Measurements from ENCODE around the gene ZC3HAV1.
"Not testable (repeated sequence)": the region's sequence is repeated elsewhere in the genome, so short reads cannot be mapped to it uniquely, and the experiment has no call there.

Gene ZC3HAV1

DNA sequence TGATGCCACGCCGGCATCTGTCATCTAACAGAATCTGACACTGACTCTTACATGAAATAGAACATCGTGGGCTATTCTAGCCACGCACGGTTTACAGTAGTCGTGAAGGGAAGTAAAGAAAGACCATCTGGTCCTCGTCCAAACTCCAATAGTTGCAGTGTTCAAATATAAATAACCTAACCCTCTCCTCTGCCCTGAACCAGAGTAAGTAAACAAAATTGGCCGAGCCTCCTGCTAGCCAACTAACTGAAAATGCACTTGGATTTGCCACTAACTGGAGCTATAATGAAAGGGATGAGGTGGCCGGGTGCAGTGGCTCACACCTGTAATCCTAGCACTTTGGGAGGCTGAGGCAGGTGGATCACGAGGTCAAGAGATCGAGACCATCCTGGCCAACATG is 44.2 kb downstream of the ZC3HAV1 start:
- H3K4me3 ChIP-seq (ENCODE audit: low read length): no peak overlapping the region

DNA sequence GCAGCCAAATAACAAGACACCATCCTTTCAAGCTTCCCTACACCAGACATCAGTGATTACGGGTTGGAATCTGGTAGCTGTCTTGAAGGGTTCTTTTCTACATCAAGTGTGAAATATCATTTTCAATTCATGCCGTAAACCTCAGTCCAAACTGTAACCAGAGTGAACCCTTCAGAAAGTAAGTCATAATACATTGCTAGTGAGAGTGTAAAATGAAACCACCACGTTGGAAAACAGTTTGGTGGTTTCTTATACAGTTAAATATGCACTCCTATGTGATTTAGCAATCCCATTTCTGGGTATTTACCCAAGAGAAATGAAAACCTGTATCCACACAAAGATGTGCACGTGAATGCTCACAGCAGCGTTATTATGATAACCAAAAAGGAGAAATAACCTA is 48.1 kb downstream of the ZC3HAV1 start:
- H3K4me3 ChIP-seq (ENCODE audit: low read length): no peak overlapping the region
- DNase-seq (ENCODE audit: low read depth, low spot score): no peak

More for the DNA sequence above, 44.2 kb downstream of the ZC3HAV1 start:
- no peak for DNase-seq (ENCODE audit: low read depth, low spot score)

DNA sequence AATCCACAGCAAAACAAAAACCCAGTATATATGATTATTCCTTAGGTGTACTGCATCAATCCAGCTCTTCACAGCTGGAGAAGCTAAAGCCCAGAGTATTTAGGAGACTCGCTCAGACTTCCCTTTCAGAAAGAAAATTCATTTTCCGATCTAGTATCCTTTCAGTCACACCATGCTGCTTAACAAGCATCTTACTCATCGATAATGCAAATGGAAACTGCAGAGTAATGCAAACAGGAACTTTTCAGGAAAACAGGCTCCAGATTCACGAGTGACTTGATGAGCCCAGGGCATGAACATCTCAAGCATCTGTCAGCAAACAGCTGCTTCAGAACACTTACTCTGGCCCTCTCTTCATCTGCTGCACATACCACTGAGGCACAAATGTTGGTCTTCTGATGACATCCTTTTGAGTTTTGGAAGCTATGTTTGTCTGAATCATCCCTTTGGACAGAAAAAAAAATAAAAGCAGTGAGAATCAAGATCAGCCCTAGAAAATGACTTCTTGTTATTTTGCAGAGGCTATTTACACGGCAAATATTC is 48.8 kb downstream of the ZC3HAV1 start:
- DNase-seq (ENCODE audit: low read depth, low spot score): no peak
- no peak overlapping the region for H3K4me3 ChIP-seq (ENCODE audit: low read length)

DNA sequence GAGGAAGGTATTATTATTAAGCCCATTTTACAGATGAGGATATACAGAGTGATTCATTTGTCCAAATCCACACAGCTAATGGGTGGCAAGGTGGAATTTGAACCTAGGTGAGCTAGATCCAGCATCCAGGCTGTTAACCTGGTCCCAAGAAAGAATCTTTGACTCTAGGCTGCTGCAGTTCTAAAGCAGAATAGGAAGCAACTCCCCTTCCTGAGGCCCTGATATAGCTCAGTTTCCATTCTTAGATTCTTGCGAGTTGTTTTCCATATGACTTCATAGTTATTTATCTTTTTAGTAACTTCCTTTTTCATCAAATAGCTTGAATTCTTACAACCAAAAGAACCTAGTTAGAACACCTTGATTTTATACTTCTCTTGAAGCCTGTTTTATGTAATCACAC is 49.6 kb downstream of the ZC3HAV1 start:
- no peak overlapping the region for H3K4me3 ChIP-seq (ENCODE audit: low read length)
- no peak for DNase-seq (ENCODE audit: low read depth, low spot score)

DNA sequence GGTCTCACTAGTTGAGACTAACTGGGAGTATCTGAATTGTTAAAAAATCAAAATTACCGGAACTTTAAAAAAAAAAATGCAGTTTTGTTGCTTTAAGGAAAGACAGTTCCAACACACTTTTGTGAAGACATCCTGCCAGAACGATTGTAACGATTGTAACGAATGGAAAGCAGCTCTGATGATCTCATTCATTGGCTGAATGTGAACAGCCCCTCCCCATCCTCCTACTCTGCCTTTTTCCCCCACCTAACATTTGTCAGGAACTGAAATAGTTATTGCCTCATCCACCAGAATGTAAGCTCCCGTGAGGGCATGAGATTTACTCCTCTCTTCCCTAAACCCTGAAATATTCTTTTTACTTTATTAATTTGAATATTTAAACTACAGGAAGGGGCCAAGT is 50.6 kb downstream of the ZC3HAV1 start:
- no peak for DNase-seq (ENCODE audit: low read depth, low spot score)
- H3K4me3 ChIP-seq (ENCODE audit: low read length): no peak overlapping the region

DNA sequence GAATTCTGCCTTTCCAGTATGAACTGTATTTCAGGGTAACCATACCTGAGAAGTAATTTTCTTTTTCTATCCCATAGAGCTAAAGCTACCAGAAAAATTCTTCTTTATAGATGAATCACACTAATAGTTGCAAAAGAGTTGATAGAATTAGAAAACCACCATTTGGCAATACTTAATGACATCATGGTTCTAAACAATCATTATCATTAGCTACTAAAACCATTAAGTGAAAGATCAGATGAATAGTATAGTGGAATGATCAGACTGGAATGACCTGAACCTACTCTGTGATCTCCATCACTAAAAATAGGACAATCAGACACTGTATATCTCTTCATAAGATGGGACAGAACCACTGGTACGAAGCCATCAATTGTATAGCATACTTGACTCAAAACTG is 53.8 kb downstream of the ZC3HAV1 start:
- no peak overlapping the region for H3K4me3 ChIP-seq (ENCODE audit: low read length)
- DNase-seq (ENCODE audit: low read depth, low spot score): no peak

DNA sequence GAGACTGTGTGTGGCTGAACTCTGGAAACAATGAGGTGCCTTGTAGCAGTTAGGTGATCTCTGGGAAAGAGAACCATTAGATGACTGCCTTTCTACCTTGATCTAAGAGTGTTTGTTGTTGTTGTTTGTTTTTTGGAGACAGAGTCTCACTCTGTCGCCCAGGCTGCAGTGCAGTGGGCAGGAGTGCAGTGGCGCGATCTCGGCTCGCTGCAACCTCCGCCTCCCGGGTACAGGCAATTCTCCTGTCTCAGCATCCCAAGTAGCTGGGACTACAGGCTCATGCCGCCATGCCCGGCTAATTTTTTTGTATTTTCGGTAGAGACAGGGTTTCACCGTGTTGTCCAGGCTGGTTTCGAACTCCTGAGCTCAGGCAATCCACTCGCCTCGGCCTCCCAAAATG is 54.9 kb downstream of the ZC3HAV1 start:
- not testable (repeated sequence) for DNase-seq (ENCODE audit: low read depth, low spot score); H3K4me3 ChIP-seq (ENCODE audit: low read length)

DNA sequence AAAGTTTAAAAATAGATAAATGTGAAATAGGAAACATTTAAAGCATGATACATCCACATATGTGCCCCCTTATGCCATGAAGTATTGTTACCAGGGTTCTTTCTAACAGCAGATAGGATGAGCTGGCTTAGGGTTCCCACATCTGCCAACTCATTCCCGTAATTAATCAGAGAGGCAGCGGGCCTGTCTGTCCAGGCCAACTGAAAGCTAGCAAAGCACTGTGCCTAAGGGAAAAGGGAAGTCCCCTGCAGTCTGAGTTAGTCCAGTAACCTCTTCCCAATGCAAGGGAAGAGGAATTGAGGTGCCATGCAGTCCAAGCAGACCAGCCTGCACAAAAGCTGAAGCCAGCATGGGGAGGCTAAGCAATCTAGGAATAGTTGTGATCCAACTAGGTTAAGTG is 55.4 kb downstream of the ZC3HAV1 start:
- DNase-seq (ENCODE audit: low read depth, low spot score): no peak

DNA sequence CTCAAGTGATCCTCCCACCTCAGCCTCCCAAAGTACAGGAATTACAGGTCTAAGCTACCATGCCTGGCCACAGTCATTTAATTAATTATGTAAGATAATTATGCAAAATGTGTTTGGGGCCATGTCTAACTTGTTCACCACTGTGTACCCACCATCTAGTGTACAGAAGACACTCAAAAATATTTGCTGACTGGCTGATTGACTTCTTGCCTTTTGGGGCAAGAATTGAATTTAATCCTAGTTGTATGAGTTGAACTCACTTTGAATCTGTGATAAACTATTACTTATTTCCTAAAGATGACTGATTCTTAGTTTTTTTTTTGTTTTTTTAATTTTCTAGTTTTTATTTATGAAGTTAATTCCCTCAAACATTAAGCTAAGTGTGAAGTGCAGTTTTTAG is 57.9 kb downstream of the ZC3HAV1 start:
- no peak overlapping the region for H3K4me3 ChIP-seq (ENCODE audit: low read length)
- DNase-seq (ENCODE audit: low read depth, low spot score): no peak

More for the DNA sequence above, 55.4 kb downstream of the ZC3HAV1 start:
- no peak overlapping the region for H3K4me3 ChIP-seq (ENCODE audit: low read length)

DNA sequence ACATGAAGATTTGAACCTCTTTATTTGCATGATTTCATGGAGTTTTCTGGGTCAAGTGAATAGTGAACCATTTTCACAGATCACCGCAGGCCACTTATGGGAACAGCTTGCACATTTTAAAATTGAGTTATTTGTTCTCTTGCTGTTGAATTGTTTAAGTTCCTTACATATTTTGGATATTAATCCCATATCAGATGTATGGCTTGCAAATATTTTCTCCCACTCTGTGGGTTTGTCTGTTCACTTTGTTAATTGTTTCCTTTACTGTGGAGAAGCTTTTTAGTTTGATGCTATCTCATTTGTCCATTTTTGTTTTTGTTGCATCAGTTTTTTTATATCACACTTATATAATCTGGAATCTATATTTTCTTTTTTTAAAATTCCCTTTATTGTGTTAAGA is 59.6 kb downstream of the ZC3HAV1 start:
- no peak for DNase-seq (ENCODE audit: low read depth, low spot score)
- no peak overlapping the region for H3K4me3 ChIP-seq (ENCODE audit: low read length)

DNA sequence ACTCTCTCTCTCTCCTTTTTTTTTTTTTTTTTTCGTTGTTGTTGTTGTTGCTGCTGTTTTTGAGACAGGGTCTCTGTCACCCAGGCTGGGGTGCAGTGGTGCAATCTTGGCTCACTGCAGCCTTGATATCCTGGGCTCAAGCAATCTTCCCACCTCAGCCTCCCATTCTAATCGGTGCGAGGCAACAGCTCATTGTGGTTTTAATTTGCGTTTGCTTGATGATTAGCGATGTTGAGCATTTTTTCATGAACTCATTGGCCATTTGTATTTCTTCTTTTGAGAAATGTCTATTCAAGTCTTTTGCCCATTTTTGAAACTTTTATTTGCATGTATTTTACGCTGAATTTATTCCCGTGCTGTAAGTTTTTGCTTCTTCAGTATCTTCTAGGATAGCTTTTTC is 60.4 kb downstream of the ZC3HAV1 start:
- DNase-seq (ENCODE audit: low read depth, low spot score): no peak
- H3K4me3 ChIP-seq (ENCODE audit: low read length): no peak overlapping the region

DNA sequence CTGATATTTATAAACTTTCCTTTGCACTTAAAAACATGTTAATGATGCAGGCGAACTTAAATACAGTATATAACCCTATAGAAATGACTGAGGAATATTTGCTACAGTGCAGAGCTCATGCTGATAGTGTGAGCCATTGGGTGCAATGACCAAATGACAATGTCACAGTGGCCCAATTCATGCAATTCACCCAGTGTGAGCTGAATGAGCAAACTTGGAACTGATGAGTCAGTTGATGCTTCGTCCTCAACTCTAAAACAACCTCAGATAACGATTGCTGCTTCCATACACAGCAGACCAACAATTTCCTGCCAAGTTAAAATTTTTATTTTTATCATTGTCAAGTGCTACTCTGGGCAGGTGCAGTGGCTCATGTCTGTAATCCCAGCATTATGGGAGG is 61.5 kb downstream of the ZC3HAV1 start:
- DNase-seq (ENCODE audit: low read depth, low spot score): no peak
- no peak overlapping the region for H3K4me3 ChIP-seq (ENCODE audit: low read length)

DNA sequence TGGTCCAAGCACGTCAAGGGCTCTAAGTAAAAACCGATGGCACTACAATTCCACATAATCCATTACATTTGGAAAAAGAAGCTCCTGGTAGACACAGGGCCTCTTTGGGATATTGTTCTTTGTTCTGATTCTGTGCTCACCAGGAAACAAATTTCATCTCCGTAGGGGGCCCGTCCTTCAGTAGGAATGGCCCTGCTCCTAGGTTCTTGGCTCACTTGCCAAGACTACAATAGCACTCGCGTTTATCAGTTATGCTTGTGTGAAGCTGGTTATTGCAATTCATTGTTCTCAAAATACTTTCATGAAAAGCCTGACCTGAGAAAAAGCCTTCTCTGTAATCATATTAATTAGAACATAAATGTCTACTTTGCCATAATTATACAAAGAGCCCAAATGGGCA is 63.4 kb downstream of the ZC3HAV1 start:
- no peak for DNase-seq (ENCODE audit: low read depth, low spot score)
- H3K4me3 ChIP-seq (ENCODE audit: low read length): no peak overlapping the region

DNA sequence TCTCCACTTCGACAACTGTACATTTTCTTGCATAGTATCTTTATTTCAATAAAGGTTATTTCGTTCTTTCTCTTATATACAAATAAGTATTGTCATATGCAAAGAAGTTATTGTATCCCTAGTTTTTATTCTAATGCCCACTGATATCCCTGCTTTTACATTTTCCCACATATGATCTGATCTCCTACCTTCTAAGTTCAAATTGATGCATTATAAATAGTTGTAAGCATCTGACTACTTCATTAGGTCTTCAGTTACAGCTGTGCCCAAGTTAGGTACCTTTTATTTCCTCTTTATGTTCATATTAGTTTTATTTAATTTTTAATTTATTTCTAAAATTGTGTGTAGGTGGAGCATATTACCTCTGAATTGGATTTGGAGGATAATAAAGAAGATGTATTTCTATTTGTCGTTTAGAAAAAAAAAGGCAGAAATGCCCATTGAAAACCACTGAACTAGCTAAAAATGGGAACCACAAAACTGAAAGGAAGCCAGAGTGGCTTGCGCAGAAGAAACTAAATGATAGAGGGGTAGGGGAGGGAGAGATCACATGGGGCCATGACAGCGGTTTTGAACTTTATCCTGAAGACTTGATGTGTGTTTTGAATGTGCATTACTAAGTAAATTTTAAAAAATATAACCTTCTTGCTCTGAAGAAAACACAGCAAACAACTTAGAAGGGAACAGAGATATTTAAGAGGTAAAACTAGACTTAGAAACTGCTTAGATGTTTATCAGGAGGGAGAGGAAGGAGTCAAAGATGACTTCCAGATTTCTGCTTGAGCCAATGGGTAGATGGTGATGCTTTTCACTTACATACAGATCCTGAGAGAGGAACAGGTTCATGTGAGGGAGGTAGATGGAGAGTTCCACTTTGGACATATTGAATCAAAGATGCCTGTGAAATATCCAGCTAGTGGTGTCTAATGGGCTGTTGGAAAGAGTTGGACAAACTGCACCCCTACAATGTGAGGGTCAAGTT is 64.4 kb downstream of the ZC3HAV1 start:
- no peak overlapping the region for H3K4me3 ChIP-seq (ENCODE audit: low read length)
- DNase-seq (ENCODE audit: low read depth, low spot score): peak; percentile 64

DNA sequence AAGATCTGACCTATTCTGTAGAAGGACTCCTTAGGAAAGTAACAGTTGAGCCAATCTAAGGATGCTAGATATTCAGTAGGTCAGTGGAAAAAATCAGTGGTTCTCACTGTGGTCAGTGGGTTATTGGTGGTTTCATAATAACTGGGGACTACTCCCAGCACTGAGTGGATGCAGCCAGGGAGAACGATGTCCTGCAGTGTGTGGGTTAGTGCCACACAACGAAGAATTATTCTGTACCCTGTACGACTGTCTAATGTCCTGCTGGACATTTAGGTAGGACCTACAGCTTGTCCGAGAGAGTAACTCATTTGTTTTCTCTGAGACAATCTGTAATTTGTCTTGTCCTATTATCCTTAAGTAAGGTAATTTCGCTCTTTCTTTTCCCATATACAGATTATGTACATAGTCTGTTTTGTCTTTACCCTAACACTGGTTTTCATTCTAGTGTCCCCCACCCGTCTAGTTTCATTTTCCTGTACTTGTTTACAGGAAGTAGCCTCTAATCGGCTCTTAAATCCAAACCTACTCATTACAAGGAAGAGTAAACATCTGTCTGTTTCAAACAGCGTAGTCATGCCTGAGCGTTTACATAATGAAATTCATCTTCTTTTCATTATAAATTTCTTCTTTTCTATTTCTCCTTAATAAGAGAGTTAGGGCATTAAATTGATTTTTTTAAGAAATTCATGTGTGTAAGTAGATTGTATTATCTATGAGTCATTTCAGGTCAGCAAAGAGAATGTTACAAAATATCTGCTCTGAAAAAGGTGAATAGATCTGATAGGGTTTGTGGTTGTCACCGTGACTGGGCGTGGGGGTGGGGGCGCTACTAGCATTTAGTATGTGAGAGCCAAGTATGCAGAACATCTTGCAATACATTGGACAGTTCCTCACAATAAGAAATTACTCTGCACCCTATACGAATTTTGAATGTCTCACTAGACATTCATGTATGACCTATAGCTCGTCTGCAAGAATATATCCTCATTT is 65.4 kb downstream of the ZC3HAV1 start:
- no peak overlapping the region for H3K4me3 ChIP-seq (ENCODE audit: low read length)

DNA sequence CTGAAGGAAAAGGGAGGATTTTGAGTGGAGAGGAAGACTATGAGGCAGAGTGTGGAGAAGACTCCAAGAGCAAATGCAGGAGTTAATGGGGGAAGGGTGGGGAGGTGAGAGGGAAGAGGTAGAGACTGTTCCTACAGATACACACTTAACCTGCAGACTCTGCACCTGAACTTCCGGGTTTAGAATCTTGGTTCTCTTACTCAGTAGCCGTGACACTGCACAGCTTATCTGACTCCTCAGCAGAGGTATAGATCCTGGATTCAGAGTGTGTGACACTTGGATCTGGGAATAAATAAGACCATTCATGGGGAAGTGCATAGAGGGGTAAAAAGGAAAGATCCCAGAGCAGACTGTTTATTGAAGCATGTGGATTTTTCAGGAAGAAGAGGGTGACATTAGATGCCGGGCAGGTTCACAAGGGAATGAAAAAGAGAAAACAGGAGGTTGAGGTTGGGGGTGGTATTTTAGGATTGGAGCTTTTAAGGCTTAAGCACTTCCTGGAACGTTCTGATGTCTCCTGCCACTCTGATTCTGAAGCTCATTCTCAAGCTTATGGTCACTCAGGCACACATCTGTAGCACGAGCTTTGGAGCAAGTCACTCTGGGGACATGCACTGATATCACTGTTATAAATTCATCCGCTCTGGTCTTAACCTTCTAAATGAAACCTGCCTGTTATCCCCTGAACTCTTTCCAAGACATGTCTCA is 68.0 kb downstream of the ZC3HAV1 start:
- DNase-seq (ENCODE audit: low read depth, low spot score): no peak
- H3K4me3 ChIP-seq (ENCODE audit: low read length): no peak overlapping the region

More for the DNA sequence above, 65.4 kb downstream of the ZC3HAV1 start:
- no peak for DNase-seq (ENCODE audit: low read depth, low spot score)

DNA sequence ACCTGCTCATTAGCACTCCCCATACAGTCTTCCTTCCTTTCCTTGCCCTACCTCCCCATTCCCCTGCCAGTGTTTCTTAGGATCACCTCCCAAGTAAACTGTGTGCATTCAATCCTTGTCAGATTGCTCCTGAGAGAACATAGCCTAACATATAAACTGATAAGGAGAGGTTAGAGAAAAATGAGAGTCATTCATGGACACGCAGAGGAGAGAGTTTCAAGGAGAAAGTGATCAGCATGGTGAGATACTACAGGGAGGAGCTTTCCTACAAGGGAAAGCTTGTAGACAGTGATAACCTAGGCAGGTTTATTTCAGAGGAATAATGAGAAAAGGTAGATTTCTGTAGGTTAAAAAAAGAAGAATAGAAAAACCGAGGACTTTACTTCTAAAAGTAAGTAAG is 70.8 kb downstream of the ZC3HAV1 start:
- no peak overlapping the region for H3K4me3 ChIP-seq (ENCODE audit: low read length)

DNA sequence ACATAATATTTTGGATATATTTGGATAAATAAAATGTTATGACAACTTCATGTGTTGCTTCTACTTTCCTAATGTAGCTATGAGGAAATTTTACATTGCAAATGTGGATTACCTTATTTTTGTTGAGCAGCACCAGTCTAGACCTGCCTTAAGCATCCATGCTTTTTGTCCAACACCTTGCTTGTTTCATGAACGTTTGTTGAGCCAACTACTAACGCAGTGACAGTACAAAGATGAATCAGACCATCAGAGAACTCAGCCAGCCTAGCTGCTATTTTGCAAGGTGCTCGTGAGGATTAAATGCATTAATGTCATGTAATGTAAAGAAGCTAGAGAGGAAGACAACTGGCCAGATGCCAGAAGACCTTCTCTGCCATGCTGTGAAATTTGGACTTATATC is 72.6 kb downstream of the ZC3HAV1 start:
- no peak for DNase-seq (ENCODE audit: low read depth, low spot score)
- no peak overlapping the region for H3K4me3 ChIP-seq (ENCODE audit: low read length)

More for the DNA sequence above, 70.8 kb downstream of the ZC3HAV1 start:
- no peak for DNase-seq (ENCODE audit: low read depth, low spot score)
